GM12878 (cell line): ENCODE results near the gene BRME1. TPM values are rescaled to one million over a fixed set of nuclear protein-coding genes. Genes with fewer than 3 reads are reported as not detected.

Experiments
- ATF3 ChIP-seq: IDR thresholded peaks from 2 replicates; pipeline ENCODE4 v1.6.1; 2011; ENCODE audit warnings: low read depth, mild to moderate bottlenecking, low read length, moderate library complexity, borderline replicate concordance; ENCODE audit errors: extremely low read depth
- CREM ChIP-seq: IDR thresholded peaks from 2 replicates; pipeline ENCODE4 v1.6.1; 2014; ENCODE audit warnings: antibody characterized with exemption, low read depth
- EP300 ChIP-seq, 2 experiments: fragments of 150-350 bp in 1 of 2; IDR thresholded peaks; 2 replicates each; pipeline ENCODE4 v1.6.1; 2011 to 2012; ENCODE audit warnings: low read depth in 2 of 2, low read length in 2 of 2, borderline replicate concordance in 1 of 2, improper control_type of control experiment in 1 of 2, inconsistent platforms in 1 of 2; ENCODE audit not compliant: control insufficient read depth in 1 of 2
- ETV6 ChIP-seq, 2 experiments: fragments of 450-650 bp in 1 of 2; IDR thresholded peaks in 1 of 2; conservative IDR thresholded peaks in 1 of 2; 2 replicates each; pipeline ENCODE4 v1.6.1; 2014; ENCODE audit warnings: antibody characterized with exemption in 1 of 2, borderline replicate concordance in 1 of 2, low read depth in 1 of 2, mild to moderate bottlenecking in 1 of 2, moderate library complexity in 1 of 2
- IRF5 ChIP-seq: fragments of 450-650 bp; IDR thresholded peaks from 2 replicates; pipeline ENCODE4 v1.6.1; 2017; ENCODE audit warnings: borderline replicate concordance
- MAX ChIP-seq: IDR thresholded peaks from 2 replicates; pipeline ENCODE4 v1.6.1; 2012; ENCODE audit warnings: low read depth, low read length, improper control_type of control experiment
- MYC ChIP-seq: IDR thresholded peaks from 2 replicates; pipeline ENCODE4 v1.6.1; 2011; ENCODE audit warnings: mild to moderate bottlenecking, low read length, moderate library complexity, inconsistent platforms; ENCODE audit not compliant: insufficient read depth, insufficient replicate concordance, insufficient read length, severe bottlenecking
- SUPT20H ChIP-seq: IDR thresholded peaks from 2 replicates; pipeline ENCODE4 v1.6.1; 2011; ENCODE audit warnings: low read depth, mild to moderate bottlenecking, low read length, moderate library complexity, borderline replicate concordance; ENCODE audit not compliant: control insufficient read depth
- ZBTB11 ChIP-seq: fragments of 450-650 bp; formaldehyde crosslinking; IDR thresholded peaks from 2 replicates; pipeline ENCODE4 v1.5.0; 2022; ENCODE audit warnings: mild to moderate bottlenecking, missing genetic modification characterization
- polyA plus RNA-seq, 11 experiments: library from polyadenylated mRNA; depleted of rRNA in 4 of 11; unstranded in 6 of 11; stranded (reverse) in 5 of 11; fragments of >200 nt; fragmentation: Nextera tagmentation in 4 of 11; fragmentation: Illumina TruSeq in 1 of 11; extraction: Ambion mirVana in 4 of 11; extraction: Trizol in 1 of 11; gene quantifications; 1 replicate in 1 of 11; 2 replicates in 10 of 11; pipeline versions ENCODE4 v1.2.1 to v1.2.3, GENCODE V29; 2011 to 2016; ENCODE audit warnings: inconsistent platforms in 2 of 11, missing spikeins in 2 of 11, low read depth in 1 of 11
- total RNA-seq, 4 experiments: library from RNA; depleted of rRNA in 3 of 4; stranded (reverse); fragments of >200 nt in 3 of 4; fragmentation: Illumina TruSeq in 1 of 4; extraction: Trizol in 1 of 4; gene quantifications; 2 replicates each; pipeline versions ENCODE4 v1.2.1 to v1.2.3, GENCODE V29; 2013 to 2021

Gene BRME1
- total and polyA plus RNA-seq, 10 of the 15 experiments (the other 5 are each of a cell fraction or from before 2014, with no cell fraction given), result 0.07 to 2.2 (median 1.1) TPM; not detected in 1

- TF ChIP-seq ZBTB11 (CRISPR knock-in tag) (no peak), ETV6 (conservative IDR thresholded peaks at IDR 0.05 in 1 of 2, IDR thresholded peaks at IDR 0.05 in 1 of 2; ENCODE audit: borderline replicate concordance in 1 of 2, low read depth in 1 of 2) (no peak), EP300 (IDR thresholded peaks at IDR 0.05; ENCODE audit: borderline replicate concordance in 1 of 2, control insufficient read depth in 1 of 2, low read depth in 2 of 2, low read length in 2 of 2) (no peak), SUPT20H (no peak), CREM (no peak), ATF3 (no peak), MYC (no peak), MAX (no peak), IRF5 (no peak)
Measured at GRCh38 chr19:13844130-13844631, 61.7 kb downstream of the BRME1 start (continued).
